ENCODE results near the gene CCL11. TPM values are rescaled to one million over a fixed set of nuclear protein-coding genes. Genes with fewer than 3 reads are reported as not detected.

CCL11 gene
- not detected in 2 replicates for total RNA-seq

DNA sequence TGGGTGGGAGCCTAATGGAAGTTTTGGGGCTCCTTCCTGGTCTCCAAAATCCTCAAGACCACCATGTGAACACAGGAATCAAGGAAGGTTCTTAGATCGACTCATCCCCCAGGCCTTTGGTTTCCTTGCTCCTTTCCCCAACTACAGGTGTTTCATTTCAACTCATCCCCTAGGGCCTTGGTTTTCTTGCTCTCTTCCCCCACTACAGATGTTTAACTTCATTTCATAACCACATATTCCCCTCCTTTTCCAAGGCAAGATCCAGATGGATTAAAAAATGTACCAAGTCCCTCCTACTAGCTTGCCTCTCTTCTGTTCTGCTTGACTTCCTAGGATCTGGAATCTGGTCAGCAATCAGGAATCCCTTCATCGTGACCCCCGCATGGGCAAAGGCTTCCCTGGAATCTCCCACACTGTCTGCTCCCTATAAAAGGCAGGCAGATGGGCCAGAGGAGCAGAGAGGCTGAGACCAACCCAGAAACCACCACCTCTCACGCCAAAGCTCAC lies at the start of gene CCL11:
CCL11 (plus strand) TSS at position 457 of the 507 bp plus-strand sequence. CDS start 67 bp downstream, outside the sequence.

DNA sequence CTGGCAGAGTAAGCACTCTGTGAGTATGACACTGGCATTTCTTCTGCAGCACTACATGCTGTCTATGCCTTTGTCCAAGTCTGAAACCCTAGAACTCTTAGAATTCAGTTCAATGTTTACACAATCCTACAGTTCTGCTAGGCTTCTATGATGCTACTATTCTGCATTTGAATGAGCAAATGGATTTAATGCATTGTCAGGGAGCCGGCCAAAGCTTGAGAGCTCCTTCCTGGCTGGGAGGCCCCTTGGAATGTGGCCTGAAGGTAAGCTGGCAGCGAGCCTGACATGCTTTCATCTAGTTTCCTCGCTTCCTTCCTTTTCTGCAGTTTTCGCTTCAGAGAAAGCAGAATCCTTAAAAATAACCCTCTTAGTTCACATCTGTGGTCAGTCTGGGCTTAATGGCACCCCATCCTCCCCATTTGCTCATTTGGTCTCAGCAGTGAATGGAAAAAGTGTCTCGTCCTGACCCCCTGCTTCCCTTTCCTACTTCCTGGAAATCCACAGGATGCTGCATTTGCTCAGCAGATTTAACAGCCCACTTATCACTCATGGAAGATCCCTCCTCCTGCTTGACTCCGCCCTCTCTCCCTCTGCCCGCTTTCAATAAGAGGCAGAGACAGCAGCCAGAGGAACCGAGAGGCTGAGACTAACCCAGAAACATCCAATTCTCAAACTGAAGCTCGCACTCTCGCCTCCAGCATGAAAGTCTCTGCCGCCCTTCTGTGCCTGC lies 30.7 kb upstream of the CCL11 start, which contains the start of gene CCL2:
CCL2 (plus strand) TSS at position 635 of the 730 bp plus-strand sequence; CDS start at position 700, 65 bp downstream.

GRCh38 chr17:34269969-34270368 lies 15.6 kb upstream of the CCL11 start, which contains the start of gene CCL7:
Gene CCL7, plus strand, starts transcription at chr17:34270221. Its CDS starts 70 bp downstream, at chr17:34270291.

DNA sequence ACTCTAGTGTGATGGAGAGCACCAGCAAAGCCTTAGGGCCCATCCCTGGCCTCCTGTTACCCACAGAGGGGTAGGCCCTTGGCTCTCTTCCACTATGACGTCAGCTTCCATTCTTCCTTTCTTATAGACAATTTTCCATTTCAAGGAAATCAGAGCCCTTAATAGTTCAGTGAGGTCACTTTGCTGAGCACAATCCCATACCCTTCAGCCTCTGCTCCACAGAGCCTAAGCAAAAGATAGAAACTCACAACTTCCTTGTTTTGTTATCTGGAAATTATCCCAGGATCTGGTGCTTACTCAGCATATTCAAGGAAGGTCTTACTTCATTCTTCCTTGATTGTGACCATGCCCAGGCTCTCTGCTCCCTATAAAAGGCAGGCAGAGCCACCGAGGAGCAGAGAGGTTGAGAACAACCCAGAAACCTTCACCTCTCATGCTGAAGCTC lies 33.5 kb downstream of the CCL11 start, which contains the start of gene CCL8:
CCL8 (plus strand) TSS at position 397 of the 445 bp plus-strand sequence. CDS start 67 bp downstream, outside the sequence.

Other genes starting within 250 kb of the CCL11 start
- gene CCL2, start 30.5 kb upstream of the CCL11 start, total RNA-seq, result 4.2 and 6.7 TPM in 2 replicates
- gene CCL7, start 15.5 kb upstream of the CCL11 start, total RNA-seq, result not detected in 2 replicates
- gene CCL8, start 33.7 kb downstream of the CCL11 start, total RNA-seq, result not detected in 2 replicates
- gene CCL13, start 70.7 kb downstream of the CCL11 start, total RNA-seq, result not detected in 2 replicates
- not detected in 2 replicates for gene CCL1, start 77.5 kb downstream of the CCL11 start, total RNA-seq